H1 (cell line): ENCODE measurements around the gene ZBTB18. TPM values are rescaled to one million over a fixed set of nuclear protein-coding genes. Genes with fewer than 3 reads are reported as not detected.

Source experiments
- CTCF ChIA-PET: fragments of 300-600 bp; sonication (Branson Sonifier 250); formaldehyde crosslinking; loops from one replicate; lab custom pipeline; 2021; ENCODE audit not compliant: partially characterized antibody; lab: Charles Lee
- POLR2A ChIA-PET: fragments of 300-600 bp; sonication (Branson Sonifier 250); formaldehyde crosslinking; loops from one replicate; lab custom pipeline; 2021; ENCODE audit warnings: inconsistent platforms; ENCODE audit not compliant: partially characterized antibody; lab: Charles Lee
- DNase-seq, 2 experiments: peaks; one replicate each; pipeline versions ENCODE4 v3.0.0 to v3.0.0-alpha.2; 2010 to 2022; ENCODE audit warnings: low spot score in 2 of 2, low read depth in 1 of 2, mixed read lengths in 1 of 2
- FAIRE-seq: peaks from 2 replicates; lab custom pipeline; 2011; peaks lifted over from hg19 to GRCh38; lab: Jason Lieb, UNC
- H2AFZ ChIP-seq: 2 replicates; pipeline ENCODE4 v1.8.1; 2012; ENCODE audit warnings: low read length, inconsistent platforms
- H2AK5ac ChIP-seq: 2 replicates; pipeline ENCODE4 v1.6.1; 2013; ENCODE audit warnings: low read depth, low read length
- H2BK120ac ChIP-seq: replicated peaks from 2 replicates; pipeline ENCODE3; 2013; ENCODE audit warnings: low read depth, low read length, inconsistent platforms
- H2BK12ac ChIP-seq: 2 replicates; pipeline ENCODE4 v1.6.1; 2013; ENCODE audit warnings: low read depth, low read length
- H2BK15ac ChIP-seq: 2 replicates; pipeline ENCODE4 v1.6.1; 2013; ENCODE audit warnings: low read length
- H2BK20ac ChIP-seq: 2 replicates; pipeline ENCODE4 v1.6.1; 2013; ENCODE audit warnings: low read length
- H2BK5ac ChIP-seq: 2 replicates; pipeline ENCODE4 v1.6.1; 2013; ENCODE audit warnings: low read depth, low read length
- H3K14ac ChIP-seq: 2 replicates; pipeline ENCODE4 v1.6.1; 2013; ENCODE audit warnings: inconsistent platforms; ENCODE audit not compliant: insufficient read length
- H3K18ac ChIP-seq: 2 replicates; pipeline ENCODE4 v1.6.1; 2013; ENCODE audit warnings: low read length; ENCODE audit errors: extremely low read depth
- H3K23ac ChIP-seq: 2 replicates; pipeline ENCODE4 v1.6.1; 2013; ENCODE audit warnings: inconsistent platforms; ENCODE audit not compliant: insufficient read length
- H3K23me2 ChIP-seq: 2 replicates; pipeline ENCODE4 v1.6.1; 2013; ENCODE audit warnings: low read depth, low read length
- H3K27ac ChIP-seq: 2 replicates; pipeline ENCODE4 v1.6.1; 2011; ENCODE audit warnings: low read depth, low read length, inconsistent platforms
- H3K27me3 ChIP-seq, 4 experiments: replicated peaks in 1 of 4; 1 replicate in 1 of 4; 2 replicates in 3 of 4; pipeline versions ENCODE4 v1.6.1 to v1.8.1; 2011 to 2013; ENCODE audit warnings: low read length in 3 of 4, mild to moderate bottlenecking in 3 of 4, inconsistent platforms in 2 of 4, mixed read lengths in 2 of 4, moderate library complexity in 1 of 4; ENCODE audit not compliant: control insufficient read depth in 3 of 4, insufficient read depth in 3 of 4; ENCODE audit errors: extremely low read depth in 1 of 4
- H3K36me3 ChIP-seq, 4 experiments: 2 replicates each; pipeline versions ENCODE4 v1.6.1 to v1.8.1; 2011 to 2013; ENCODE audit warnings: mild to moderate bottlenecking in 4 of 4, low read length in 3 of 4, moderate library complexity in 2 of 4, control low read depth in 1 of 4, inconsistent platforms in 1 of 4; ENCODE audit not compliant: insufficient read depth in 4 of 4, control insufficient read depth in 2 of 4
- H3K4ac ChIP-seq: replicated peaks from 2 replicates; pipeline ENCODE3; 2013; ENCODE audit warnings: low read length, low read depth, mixed read lengths, inconsistent platforms; ENCODE audit not compliant: insufficient read length
- H3K4me1 ChIP-seq, 4 experiments: replicated peaks in 1 of 4; 1 replicate in 1 of 4; 2 replicates in 3 of 4; pipeline versions ENCODE4 v1.6.1 to v1.8.1; 2011 to 2013; ENCODE audit warnings: low read length in 3 of 4, inconsistent platforms in 2 of 4, mixed read lengths in 1 of 4; ENCODE audit not compliant: insufficient read depth in 4 of 4, control insufficient read depth in 3 of 4
- H3K4me2 ChIP-seq, 2 experiments: 2 replicates each; pipeline versions ENCODE4 v1.6.1 to v1.8.1; 2011 to 2013; ENCODE audit warnings: low read depth in 2 of 2, low read length in 2 of 2, control low read depth in 1 of 2, inconsistent platforms in 1 of 2, mild to moderate bottlenecking in 1 of 2; ENCODE audit not compliant: insufficient read depth in 1 of 2
- H3K4me3 ChIP-seq, 4 experiments: fragments of 200-600, 300-600 bp in 1 of 4; sonication (generic), shearing (Covaris generic), sonication (Bioruptor Twin) in 1 of 4; 2 replicates each; pipeline versions ENCODE4 v1.5.1 to v1.8.1; 2011 to 2016; ENCODE audit warnings: low read length in 4 of 4, low read depth in 3 of 4, control low read depth in 2 of 4, inconsistent platforms in 2 of 4, mild to moderate bottlenecking in 2 of 4, mixed read lengths in 1 of 4, moderate library complexity in 1 of 4; ENCODE audit not compliant: insufficient read depth in 2 of 4; ENCODE audit errors: extremely low read depth in 1 of 4
- H3K56ac ChIP-seq: replicated peaks from 2 replicates; pipeline ENCODE3; 2013; ENCODE audit warnings: low read depth, mild to moderate bottlenecking, mixed read lengths, low read length, inconsistent platforms; ENCODE audit not compliant: insufficient read length
- H3K79me1 ChIP-seq: 2 replicates; pipeline ENCODE4 v1.6.1; 2013; ENCODE audit warnings: low read depth, low read length, control low read depth
- H3K79me2 ChIP-seq, 2 experiments: 2 replicates each; pipeline versions ENCODE4 v1.6.1 to v1.8.1; 2012 to 2013; ENCODE audit warnings: low read length in 2 of 2, mild to moderate bottlenecking in 2 of 2, inconsistent platforms in 1 of 2; ENCODE audit not compliant: insufficient read depth in 2 of 2, control insufficient read depth in 1 of 2
- H3K9ac ChIP-seq, 4 experiments: replicated peaks in 1 of 4; 1 replicate in 1 of 4; 2 replicates in 3 of 4; pipeline versions ENCODE4 v1.6.1 to v1.8.1; 2011 to 2013; ENCODE audit warnings: low read depth in 3 of 4, low read length in 3 of 4, control low read depth in 2 of 4, mild to moderate bottlenecking in 2 of 4, moderate library complexity in 2 of 4, inconsistent platforms in 1 of 4; ENCODE audit errors: extremely low read depth in 1 of 4
- H3K9me3 ChIP-seq, 2 experiments: 2 replicates each; pipeline versions ENCODE4 v1.6.1 to v1.8.1; 2012 to 2013; ENCODE audit warnings: mild to moderate bottlenecking in 2 of 2, moderate library complexity in 2 of 2, control low read depth in 1 of 2, inconsistent platforms in 1 of 2, low read depth in 1 of 2, low read length in 1 of 2, mixed read lengths in 1 of 2; ENCODE audit not compliant: insufficient read depth in 2 of 2
- H4K20me1 ChIP-seq, 2 experiments: replicated peaks in 1 of 2; 2 replicates each; pipeline versions ENCODE3 to v1.8.1; 2011 to 2013; ENCODE audit warnings: inconsistent platforms in 2 of 2, low read length in 2 of 2, mild to moderate bottlenecking in 1 of 2; ENCODE audit not compliant: insufficient read depth in 2 of 2, control insufficient read depth in 1 of 2
- H4K5ac ChIP-seq: 2 replicates; pipeline ENCODE4 v1.6.1; 2013; ENCODE audit warnings: low read length, low read depth, mixed read lengths, inconsistent platforms; ENCODE audit not compliant: insufficient read length
- H4K8ac ChIP-seq: 2 replicates; pipeline ENCODE4 v1.8.0; 2013; ENCODE audit warnings: mild to moderate bottlenecking, moderate library complexity, low read length, inconsistent platforms; ENCODE audit not compliant: insufficient read depth; ENCODE audit errors: extremely low read depth
- H4K91ac ChIP-seq: replicated peaks from 2 replicates; pipeline ENCODE3; 2013; ENCODE audit warnings: low read length, mixed read lengths, inconsistent platforms; ENCODE audit not compliant: insufficient read length
- BACH1 ChIP-seq: IDR thresholded peaks from 2 replicates; pipeline ENCODE4 v1.6.1; 2012; ENCODE audit warnings: low read length, improper control_type of control experiment
- BCL11A ChIP-seq, 2 experiments: IDR thresholded peaks; one replicate each; pipeline ENCODE4 v1.6.1; 2011; ENCODE audit warnings: low read depth in 2 of 2, low read length in 2 of 2, mild to moderate bottlenecking in 2 of 2
- CBX8 ChIP-seq: fragments of 300-800, 300-1000 bp; sonication (generic); IDR thresholded peaks from 2 replicates; pipeline ENCODE4 v1.7.1; 2016; ENCODE audit warnings: low read depth, low read length, borderline replicate concordance
- EP300 ChIP-seq, 2 experiments: IDR thresholded peaks; 1 replicate in 1 of 2; 2 replicates in 1 of 2; pipeline ENCODE4 v1.6.1; 2011 to 2012; ENCODE audit warnings: low read depth in 2 of 2, low read length in 2 of 2, mild to moderate bottlenecking in 2 of 2, borderline replicate concordance in 1 of 2, inconsistent platforms in 1 of 2, moderate library complexity in 1 of 2
- GTF2F1 ChIP-seq: IDR thresholded peaks from 2 replicates; pipeline ENCODE4 v1.6.1; 2012; ENCODE audit warnings: low read depth, low read length, improper control_type of control experiment, borderline replicate concordance
- HDAC2 ChIP-seq, 2 experiments: fragments of 300-600 bp in 1 of 2; sonication (generic) in 1 of 2; IDR thresholded peaks; 2 replicates each; pipeline ENCODE4 v1.6.1; 2011 to 2012; ENCODE audit warnings: low read depth in 2 of 2, low read length in 2 of 2, mild to moderate bottlenecking in 2 of 2, moderate library complexity in 2 of 2, borderline replicate concordance in 1 of 2, inconsistent platforms in 1 of 2
- KDM5A ChIP-seq: fragments of 200-600 bp; IDR thresholded peaks from 2 replicates; pipeline ENCODE4 v1.7.1; 2012; ENCODE audit warnings: mild to moderate bottlenecking, low read length, inconsistent platforms, mixed read lengths
- MAX ChIP-seq: IDR thresholded peaks from 2 replicates; pipeline ENCODE4 v1.6.1; 2012; ENCODE audit warnings: inconsistent platforms
- SP1 ChIP-seq: IDR thresholded peaks from 2 replicates; pipeline ENCODE4 v1.6.1; 2011; ENCODE audit warnings: low read depth, low read length
- SP2 ChIP-seq: IDR thresholded peaks from 2 replicates; pipeline ENCODE4 v1.6.1; 2012; ENCODE audit warnings: mild to moderate bottlenecking, low read length, inconsistent platforms
- SP4 ChIP-seq: IDR thresholded peaks from 2 replicates; pipeline ENCODE4 v1.6.1; 2012; ENCODE audit warnings: low read length, inconsistent platforms
- ZNF274 ChIP-seq: IDR thresholded peaks from 2 replicates; pipeline ENCODE4 v1.7.0; 2012; ENCODE audit warnings: low read length, borderline replicate concordance; ENCODE audit errors: extremely low read depth
- WGBS, 2 experiments: shearing (Covaris generic) in 1 of 2; methylation state at CpG; one replicate each; pipeline versions ENCODE4 v1.1.6 to v1.1.7; 2013 to 2015; ENCODE audit warnings: low lambda C conversion rate in 2 of 2, mixed read lengths in 2 of 2, inconsistent platforms in 1 of 2, low coverage in 1 of 2, missing lambda C conversion rate in 1 of 2; ENCODE audit not compliant: insufficient replicate concordance in 2 of 2, insufficient coverage in 1 of 2, insufficient read length in 1 of 2; ENCODE audit errors: extremely low coverage in 1 of 2, missing lambda C conversion rate in 1 of 2; 5-methylcytosine and 5-hydroxymethylcytosine counted together
- polyA plus RNA-seq, 7 experiments: library from polyadenylated mRNA; depleted of rRNA in 3 of 7; stranded (reverse) in 5 of 7; unstranded in 2 of 7; fragments of >200 nt in 5 of 7; fragments of 200-250 nt in 2 of 7; gene quantifications; 1 replicate in 5 of 7; 2 replicates in 1 of 7; 4 replicates in 1 of 7; pipeline versions ENCODE4 v1.2.1 to v1.2.3, GENCODE V29; 2011 to 2013; ENCODE audit warnings: missing spikeins in 2 of 7, mixed read lengths in 2 of 7
- total RNA-seq: library from RNA; stranded (reverse); fragmentation: NEBNext Ultra II Directional; extraction: Animal tissue kit (Norgen Biotek cat#: 25700); gene quantifications from 2 replicates; pipeline ENCODE4 v1.2.1, GENCODE V29; 2021

Gene ZBTB18
- total and polyA plus RNA-seq, 2 of the 8 experiments (the other 6 are each of a cell fraction or from before 2014, with no cell fraction given), result 8.5 to 14.4 TPM

DNA sequence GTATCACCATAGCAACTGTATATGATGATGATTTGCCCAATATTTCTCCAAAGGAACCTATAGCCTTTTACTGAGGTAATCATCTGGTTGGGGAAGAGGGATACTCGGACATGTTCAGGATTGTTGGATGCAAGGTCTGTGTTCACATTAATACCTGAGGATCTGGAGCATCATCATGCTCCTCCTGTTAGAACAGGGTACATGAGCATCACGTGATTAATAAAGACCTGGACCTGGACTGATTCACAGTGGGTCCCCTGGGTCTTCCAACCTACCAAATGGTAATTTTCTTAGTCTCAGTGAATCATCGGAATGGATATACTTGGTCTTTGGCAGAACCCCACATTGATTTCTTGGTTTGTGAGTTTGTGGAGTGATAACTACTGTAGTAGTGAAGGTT is 45.6 kb upstream of the ZBTB18 start:
- no peak overlapping the region for H3K14ac ChIP-seq
- no peak overlapping the region for H2AK5ac ChIP-seq
- no peak overlapping the region for H3K4me2 ChIP-seq
- H3K79me1 ChIP-seq, result no peaks in the 10 kb centered on the region
- FAIRE-seq, result no peak
- no peaks in the 10 kb centered on the region for H3K4me1 ChIP-seq
- no peak overlapping the region for H4K8ac ChIP-seq
- H3K18ac ChIP-seq, result no peak overlapping the region
- TF ChIP-seq EP300 (IDR thresholded peaks at IDR 0.05; ENCODE audit: borderline replicate concordance in 1 of 2, low read depth in 2 of 2, low read length in 2 of 2), result no peak
- TF ChIP-seq HDAC2 (IDR thresholded peaks at IDR 0.05; ENCODE audit: borderline replicate concordance in 1 of 2, low read depth in 2 of 2, low read length in 2 of 2), result no peak
- TF ChIP-seq SP4, result no peak
- no peak for TF ChIP-seq SP2
- TF ChIP-seq KDM5A, result no peak
- TF ChIP-seq GTF2F1, result no peak
- TF ChIP-seq BCL11A (IDR thresholded peaks at IDR 0.05; ENCODE audit: low read depth in 2 of 2, low read length in 2 of 2), result no peak
- no peak for TF ChIP-seq ZNF274
- no peak for TF ChIP-seq MAX
- no peak for TF ChIP-seq CBX8
- no peak for TF ChIP-seq SP1
- no peak for TF ChIP-seq BACH1
- H2BK12ac ChIP-seq, result no peak overlapping the region
- H4K91ac ChIP-seq, result no peak overlapping the region
- POLR2A ChIA-PET, result no interaction called here
- H3K27me3 ChIP-seq, result no peaks in the 10 kb centered on the region; a peak in 1 of 7 replicates
- no peak overlapping the region for H2BK5ac ChIP-seq
- H3K9ac ChIP-seq, result no peak overlapping the region
- no peak overlapping the region for H3K56ac ChIP-seq
- H3K36me3 ChIP-seq, result no peaks in the 10 kb centered on the region
- no peak overlapping the region for H2BK15ac ChIP-seq
- no peaks in the 10 kb centered on the region for H3K23me2 ChIP-seq
- WGBS, 2 experiments, result 82% methylated on average over 3 of the region's 3 CpGs; no CpG with 5 or more reads in 1 of the 2 experiments
- CTCF ChIA-PET, result no interaction called here
- DNase-seq, result no peak
- H3K4me3 ChIP-seq, result no peak overlapping the region
- H3K27ac ChIP-seq, result no peak overlapping the region
- H4K5ac ChIP-seq, result no peak overlapping the region
- no peaks in the 10 kb centered on the region for H4K20me1 ChIP-seq
- no peak overlapping the region for H2BK20ac ChIP-seq
- H3K23ac ChIP-seq, result no peak overlapping the region
- H3K79me2 ChIP-seq, result no peaks in the 10 kb centered on the region
- H2AFZ ChIP-seq, result no peak overlapping the region
- no peak overlapping the region for H2BK120ac ChIP-seq
- no peaks in the 10 kb centered on the region for H3K9me3 ChIP-seq
- no peak overlapping the region for H3K4ac ChIP-seq
